HG03135 (cell line): ENCODE measurements around the gene LTV1.

Experiments
- ATAC-seq: cut with Tn5 transposase; IDR thresholded peaks from one replicate; pipeline ENCODE4 v1.9.1; 2021; ENCODE audit warnings: mild to moderate bottlenecking, moderate library complexity; ENCODE audit not compliant: unreplicated experiment

Gene LTV1

GRCh38 chr6:143882401-143882930, 39.3 kb downstream of the LTV1 start:
- ATAC-seq = no peak

- no peak for ATAC-seq
These were observed 41.2 kb downstream of the LTV1 start for GRCh38 chr6:143884216-143884900.

GRCh38 chr6:143885116-143885515, 42.0 kb downstream of the LTV1 start:
- no peak for ATAC-seq

GRCh38 chr6:143894655-143895054, 51.5 kb downstream of the LTV1 start:
- ATAC-seq = no peak

GRCh38 chr6:143896126-143896860, 53.2 kb downstream of the LTV1 start:
- no peak for ATAC-seq

- no peak for ATAC-seq
These were observed 57.2 kb downstream of the LTV1 start for GRCh38 chr6:143900358-143900757.

GRCh38 chr6:143901885-143902750, 59.0 kb downstream of the LTV1 start:
- ATAC-seq = peak; percentile 94

GRCh38 chr6:143902827-143903226, 59.7 kb downstream of the LTV1 start:
- no peak for ATAC-seq

- no peak for ATAC-seq
These were observed 67.9 kb downstream of the LTV1 start for GRCh38 chr6:143911028-143911427.

GRCh38 chr6:143912671-143913070, 69.5 kb downstream of the LTV1 start:
- ATAC-seq = no peak
